CD4-positive, alpha-beta T cell treated with Interleukin-6 for 4 hours (primary cell): ENCODE results near the gene FCN1.

Experiments
- DNase-seq: peaks from one replicate; pipeline ENCODE4 v3.0.0-alpha.2; 2020; ENCODE audit warnings: mixed read lengths

FCN1 gene

GRCh38 chr9:134936346-134937163, 18.8 kb upstream of the FCN1 start:
- no peak for DNase-seq

- DNase-seq, result no peak
These were observed 18.1 kb upstream of the FCN1 start for GRCh38 chr9:134935701-134936345.

GRCh38 chr9:134935056-134935640, 17.4 kb upstream of the FCN1 start:
- no peak for DNase-seq

- no peak for DNase-seq
These were observed 15.5 kb upstream of the FCN1 start for GRCh38 chr9:134933076-134933659.

- no peak for DNase-seq
These were observed 14.9 kb upstream of the FCN1 start for GRCh38 chr9:134932606-134933005.

GRCh38 chr9:134932171-134932570, 14.5 kb upstream of the FCN1 start:
- no peak for DNase-seq

- DNase-seq, result no peak
These were observed 12.7 kb upstream of the FCN1 start for GRCh38 chr9:134930398-134930797.

- DNase-seq, result no peak
These were observed 11.8 kb upstream of the FCN1 start for GRCh38 chr9:134929193-134930158.

GRCh38 chr9:134928436-134929192, 10.9 kb upstream of the FCN1 start:
- no peak for DNase-seq

- no peak for DNase-seq
These were observed 7.3 kb upstream of the FCN1 start for GRCh38 chr9:134925011-134925511.

GRCh38 chr9:134923466-134923865, 5.8 kb upstream of the FCN1 start:
- no peak for DNase-seq

- DNase-seq, result no peak
These were observed 5.2 kb upstream of the FCN1 start for GRCh38 chr9:134922932-134923240.

- DNase-seq, result no peak
These were observed 4.6 kb upstream of the FCN1 start for GRCh38 chr9:134922066-134922931.

- DNase-seq, result no peak
These were observed 1.6 kb upstream of the FCN1 start for GRCh38 chr9:134919303-134919702.

GRCh38 chr9:134918646-134919045, 934 bp upstream of the FCN1 start:
- no peak for DNase-seq

GRCh38 chr9:134916161-134916665, 1.5 kb downstream of the FCN1 start:
- DNase-seq, result no peak

- no peak for DNase-seq
These were observed 2.4 kb downstream of the FCN1 start for GRCh38 chr9:134915046-134915985.

GRCh38 chr9:134914501-134914834, 3.2 kb downstream of the FCN1 start:
- DNase-seq, result no peak
